ENCODE data around the gene ATP9B. TPM values are rescaled to one million over a fixed set of nuclear protein-coding genes. Genes with fewer than 3 reads are reported as not detected.

Gene ATP9B
- total and polyA plus RNA-seq, 4 donors = 7.1 to 31.4 (median 15.5) TPM

DNA sequence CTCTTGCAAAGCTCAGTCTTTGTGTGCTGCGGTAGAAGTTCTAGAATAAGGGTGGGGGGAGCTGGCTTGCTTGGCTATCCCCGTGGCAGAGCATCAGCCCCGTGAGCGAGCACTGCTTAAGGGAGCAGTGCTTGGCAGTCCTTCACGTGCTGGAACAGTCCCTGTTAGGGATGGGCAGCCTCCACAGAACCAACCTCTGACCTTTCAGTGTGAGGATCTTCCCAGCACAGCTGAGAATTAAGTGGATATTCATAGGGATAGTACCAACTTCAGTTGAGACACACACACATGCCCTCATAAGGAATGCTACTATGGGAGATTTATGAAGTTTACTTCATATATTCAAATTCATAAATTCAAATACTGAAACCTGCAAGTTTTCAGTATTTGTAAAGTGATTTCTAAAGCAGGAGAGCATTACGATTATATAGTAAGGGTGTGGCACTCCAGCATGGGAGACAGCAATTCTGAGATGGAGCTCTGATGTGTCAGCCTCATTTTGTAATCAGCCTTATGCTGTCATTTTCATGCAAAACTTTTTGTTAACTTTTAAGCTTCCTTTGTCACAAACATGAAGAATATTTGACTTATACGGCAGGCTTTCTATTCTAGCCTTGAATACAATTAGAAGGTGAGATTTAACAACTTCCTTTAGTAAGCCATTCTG is 39.5 kb downstream of the ATP9B start:
- 79% methylated on average over 7 of the region's 7 CpGs for WGBS
- no peak overlapping the region for H3K27ac ChIP-seq (ENCODE audit: low read depth in 1 of 2, low read length in 2 of 2)
- H3K9ac ChIP-seq (ENCODE audit: low read depth in 1 of 2, low read length in 2 of 2) = no peak overlapping the region
- H3K4me1 ChIP-seq (ENCODE audit: control insufficient read depth in 4 of 4, insufficient read depth in 4 of 4, low read length in 3 of 4) = peaks cover 0 to 17% (median under 1%) of the 10 kb centered on the region in 4 donors
- DNase-seq (ENCODE audit: low spot score) = no peak
- H3K9me3 ChIP-seq (ENCODE audit: control insufficient read depth in 4 of 4, low read length in 3 of 4) = no peaks in the 10 kb centered on the region
- peaks cover 0 to 2% (median 0%) of the 10 kb centered on the region in 4 donors for H3K36me3 ChIP-seq (ENCODE audit: control insufficient read depth in 4 of 4, insufficient read depth in 3 of 4, low read depth in 1 of 4, low read length in 3 of 4)
- TF ChIP-seq EGR1 (IDR thresholded peaks at IDR 0.05; ENCODE audit: low read depth in 2 of 2) (no peak), NR2F2 (IDR thresholded peaks at IDR 0.05) (no peak), HNF4A (conservative IDR thresholded peaks at IDR 0.05) (no peak), JUND (IDR thresholded peaks at IDR 0.05) (no peak), FOXA1 (IDR thresholded peaks at IDR 0.05) (no peak), RAD21 (IDR thresholded peaks at IDR 0.05) (no peak), SP1 (IDR thresholded peaks at IDR 0.05) (no peak), YY1 (IDR thresholded peaks at IDR 0.05) (no peak), TAF1 (conservative IDR thresholded peaks at IDR 0.05) (no peak), GABPA (IDR thresholded peaks at IDR 0.05 in 1 of 2, conservative IDR thresholded peaks at IDR 0.05 in 1 of 2) (no peak)
- TF ChIP-seq, protein P1, sequence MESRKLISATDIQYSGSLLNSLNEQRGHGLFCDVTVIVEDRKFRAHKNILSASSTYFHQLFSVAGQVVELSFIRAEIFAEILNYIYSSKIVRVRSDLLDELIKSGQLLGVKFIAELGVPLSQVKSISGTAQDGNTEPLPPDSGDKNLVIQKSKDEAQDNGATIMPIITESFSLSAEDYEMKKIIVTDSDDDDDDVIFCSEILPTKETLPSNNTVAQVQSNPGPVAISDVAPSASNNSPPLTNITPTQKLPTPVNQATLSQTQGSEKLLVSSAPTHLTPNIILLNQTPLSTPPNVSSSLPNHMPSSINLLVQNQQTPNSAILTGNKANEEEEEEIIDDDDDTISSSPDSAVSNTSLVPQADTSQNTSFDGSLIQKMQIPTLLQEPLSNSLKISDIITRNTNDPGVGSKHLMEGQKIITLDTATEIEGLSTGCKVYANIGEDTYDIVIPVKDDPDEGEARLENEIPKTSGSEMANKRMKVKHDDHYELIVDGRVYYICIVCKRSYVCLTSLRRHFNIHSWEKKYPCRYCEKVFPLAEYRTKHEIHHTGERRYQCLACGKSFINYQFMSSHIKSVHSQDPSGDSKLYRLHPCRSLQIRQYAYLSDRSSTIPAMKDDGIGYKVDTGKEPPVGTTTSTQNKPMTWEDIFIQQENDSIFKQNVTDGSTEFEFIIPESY (IDR thresholded peaks at IDR 0.05) = no peak
- TF ChIP-seq, protein P2, sequence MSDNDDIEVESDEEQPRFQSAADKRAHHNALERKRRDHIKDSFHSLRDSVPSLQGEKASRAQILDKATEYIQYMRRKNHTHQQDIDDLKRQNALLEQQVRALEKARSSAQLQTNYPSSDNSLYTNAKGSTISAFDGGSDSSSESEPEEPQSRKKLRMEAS (IDR thresholded peaks at IDR 0.05) = no peak
- TF ChIP-seq, protein P3, sequence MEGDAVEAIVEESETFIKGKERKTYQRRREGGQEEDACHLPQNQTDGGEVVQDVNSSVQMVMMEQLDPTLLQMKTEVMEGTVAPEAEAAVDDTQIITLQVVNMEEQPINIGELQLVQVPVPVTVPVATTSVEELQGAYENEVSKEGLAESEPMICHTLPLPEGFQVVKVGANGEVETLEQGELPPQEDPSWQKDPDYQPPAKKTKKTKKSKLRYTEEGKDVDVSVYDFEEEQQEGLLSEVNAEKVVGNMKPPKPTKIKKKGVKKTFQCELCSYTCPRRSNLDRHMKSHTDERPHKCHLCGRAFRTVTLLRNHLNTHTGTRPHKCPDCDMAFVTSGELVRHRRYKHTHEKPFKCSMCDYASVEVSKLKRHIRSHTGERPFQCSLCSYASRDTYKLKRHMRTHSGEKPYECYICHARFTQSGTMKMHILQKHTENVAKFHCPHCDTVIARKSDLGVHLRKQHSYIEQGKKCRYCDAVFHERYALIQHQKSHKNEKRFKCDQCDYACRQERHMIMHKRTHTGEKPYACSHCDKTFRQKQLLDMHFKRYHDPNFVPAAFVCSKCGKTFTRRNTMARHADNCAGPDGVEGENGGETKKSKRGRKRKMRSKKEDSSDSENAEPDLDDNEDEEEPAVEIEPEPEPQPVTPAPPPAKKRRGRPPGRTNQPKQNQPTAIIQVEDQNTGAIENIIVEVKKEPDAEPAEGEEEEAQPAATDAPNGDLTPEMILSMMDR (IDR thresholded peaks at IDR 0.05; ENCODE audit: low read depth, low read length, missing input control) = no peak
- TF ChIP-seq, protein P4, sequence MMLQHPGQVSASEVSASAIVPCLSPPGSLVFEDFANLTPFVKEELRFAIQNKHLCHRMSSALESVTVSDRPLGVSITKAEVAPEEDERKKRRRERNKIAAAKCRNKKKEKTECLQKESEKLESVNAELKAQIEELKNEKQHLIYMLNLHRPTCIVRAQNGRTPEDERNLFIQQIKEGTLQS (IDR thresholded peaks at IDR 0.05) = no peak
- TF ChIP-seq, protein P5, sequence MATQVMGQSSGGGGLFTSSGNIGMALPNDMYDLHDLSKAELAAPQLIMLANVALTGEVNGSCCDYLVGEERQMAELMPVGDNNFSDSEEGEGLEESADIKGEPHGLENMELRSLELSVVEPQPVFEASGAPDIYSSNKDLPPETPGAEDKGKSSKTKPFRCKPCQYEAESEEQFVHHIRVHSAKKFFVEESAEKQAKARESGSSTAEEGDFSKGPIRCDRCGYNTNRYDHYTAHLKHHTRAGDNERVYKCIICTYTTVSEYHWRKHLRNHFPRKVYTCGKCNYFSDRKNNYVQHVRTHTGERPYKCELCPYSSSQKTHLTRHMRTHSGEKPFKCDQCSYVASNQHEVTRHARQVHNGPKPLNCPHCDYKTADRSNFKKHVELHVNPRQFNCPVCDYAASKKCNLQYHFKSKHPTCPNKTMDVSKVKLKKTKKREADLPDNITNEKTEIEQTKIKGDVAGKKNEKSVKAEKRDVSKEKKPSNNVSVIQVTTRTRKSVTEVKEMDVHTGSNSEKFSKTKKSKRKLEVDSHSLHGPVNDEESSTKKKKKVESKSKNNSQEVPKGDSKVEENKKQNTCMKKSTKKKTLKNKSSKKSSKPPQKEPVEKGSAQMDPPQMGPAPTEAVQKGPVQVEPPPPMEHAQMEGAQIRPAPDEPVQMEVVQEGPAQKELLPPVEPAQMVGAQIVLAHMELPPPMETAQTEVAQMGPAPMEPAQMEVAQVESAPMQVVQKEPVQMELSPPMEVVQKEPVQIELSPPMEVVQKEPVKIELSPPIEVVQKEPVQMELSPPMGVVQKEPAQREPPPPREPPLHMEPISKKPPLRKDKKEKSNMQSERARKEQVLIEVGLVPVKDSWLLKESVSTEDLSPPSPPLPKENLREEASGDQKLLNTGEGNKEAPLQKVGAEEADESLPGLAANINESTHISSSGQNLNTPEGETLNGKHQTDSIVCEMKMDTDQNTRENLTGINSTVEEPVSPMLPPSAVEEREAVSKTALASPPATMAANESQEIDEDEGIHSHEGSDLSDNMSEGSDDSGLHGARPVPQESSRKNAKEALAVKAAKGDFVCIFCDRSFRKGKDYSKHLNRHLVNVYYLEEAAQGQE (IDR thresholded peaks at IDR 0.05) = no peak
- no peak overlapping the region for H3K4me3 ChIP-seq (ENCODE audit: low read depth in 1 of 3, low read length in 3 of 3)
- no peaks in the 10 kb centered on the region for H3K27me3 ChIP-seq (ENCODE audit: control insufficient read depth in 4 of 4, insufficient read depth in 4 of 4, low read length in 3 of 4)

Data from liver (tissue), 9 donors.